Peyer's patch (tissue), 4 donors: ENCODE measurements around the gene CD6. TPM values are rescaled to one million over a fixed set of nuclear protein-coding genes. Genes with fewer than 3 reads are reported as not detected.

Experiments used
- DNase-seq, 3 donors: peaks; one replicate each; pipeline ENCODE4 v3.0.0-alpha.2; 2017 to 2019
- H3K27ac ChIP-seq, 4 donors: fragments of 200-600 bp; sonication (generic); one replicate each; pipeline ENCODE4 v1.5.1; 2016 to 2019
- H3K27me3 ChIP-seq, 2 donors: fragments of 200-600 bp; sonication (generic); one replicate each; pipeline ENCODE4 v1.5.1; 2019
- H3K36me3 ChIP-seq, 3 donors: fragments of 200-600 bp; sonication (generic); one replicate each; pipeline ENCODE4 v1.5.1; 2016 to 2019
- H3K4me1 ChIP-seq, 4 donors: fragments of 200-600 bp; sonication (generic); one replicate each; pipeline ENCODE4 v1.5.1; 2016 to 2019
- H3K4me3 ChIP-seq, 4 donors: fragments of 200-600 bp; sonication (generic); 1 replicate in 3 of 4; 2 replicates in 1 of 4; pipeline ENCODE4 v1.5.1; 2016 to 2019; ENCODE audit warnings: mild to moderate bottlenecking in 1 of 4
- H3K9me3 ChIP-seq, 4 donors: fragments of 200-600 bp; sonication (generic); one replicate each; pipeline ENCODE4 v1.5.1; 2016 to 2019; ENCODE audit warnings: mild to moderate bottlenecking in 1 of 4
- CTCF ChIP-seq, 6 experiments: fragments of 450-650 bp in 4 of 6; fragments of 200-600 bp in 2 of 6; sonication (generic) in 1 of 6; IDR thresholded peaks; one replicate each; pipeline ENCODE4 v1.5.1; 2017 to 2019; ENCODE audit warnings: antibody characterized with exemption in 6 of 6, mild to moderate bottlenecking in 3 of 6, moderate library complexity in 1 of 6
- POLR2A ChIP-seq, 2 donors: fragments of 450-650 bp; IDR thresholded peaks; one replicate each; pipeline ENCODE4 v1.5.1; 2017; ENCODE audit warnings: antibody characterized with exemption in 2 of 2, mild to moderate bottlenecking in 2 of 2, moderate library complexity in 2 of 2
- total RNA-seq, 4 donors: library from RNA; depleted of rRNA; stranded (reverse); fragments of >200 nt; gene quantifications; one replicate each; pipeline ENCODE4 v1.1.0, GENCODE V29; 2016

The CD6 gene
- total RNA-seq, 4 donors from 2014 or later = 3.3 to 15.7 (median 4.7) TPM

GRCh38 chr11:61034704-61035525, 63.4 kb downstream of the CD6 start:
- no peak overlapping the region for H3K4me3 ChIP-seq
- peak overlapping the region in 1 of 4 donors; percentile 39 for H3K27ac ChIP-seq
- no peaks in the 10 kb centered on the region for H3K27me3 ChIP-seq
- no peaks in the 10 kb centered on the region for H3K9me3 ChIP-seq
- no peaks in the 10 kb centered on the region for H3K4me1 ChIP-seq
- H3K36me3 ChIP-seq = no peaks in the 10 kb centered on the region
- no peak for TF ChIP-seq CTCF (IDR thresholded peaks at IDR 0.05)
- TF ChIP-seq POLR2A (IDR thresholded peaks at IDR 0.05) = no peak
- DNase-seq = no peak

- no peak for DNase-seq
- Histone ChIP-seq H3K4me3 (no peak overlapping the region), H3K36me3 (no peaks in the 10 kb centered on the region), H3K27me3 (no peaks in the 10 kb centered on the region), H3K4me1 (no peaks in the 10 kb centered on the region), H3K9me3 (no peaks in the 10 kb centered on the region), H3K27ac (no peak overlapping the region)
- TF ChIP-seq CTCF (IDR thresholded peaks at IDR 0.05) (no peak), POLR2A (IDR thresholded peaks at IDR 0.05) (no peak)
Observed at GRCh38 chr11:61035526-61035835, 64.0 kb downstream of the CD6 start.

GRCh38 chr11:61037441-61038093, 66.1 kb downstream of the CD6 start:
- DNase-seq = no peak
- TF ChIP-seq CTCF (IDR thresholded peaks at IDR 0.05) = no peak
- no peak for TF ChIP-seq POLR2A (IDR thresholded peaks at IDR 0.05)
- Histone ChIP-seq H3K9me3 (no peaks in the 10 kb centered on the region), H3K36me3 (no peaks in the 10 kb centered on the region), H3K27ac (no peak overlapping the region), H3K4me3 (no peak overlapping the region), H3K27me3 (no peaks in the 10 kb centered on the region), H3K4me1 (peaks cover 0 to 9% (median 4%) of the 10 kb centered on the region in 4 donors)

GRCh38 chr11:61039916-61040315, 68.4 kb downstream of the CD6 start:
- H3K9me3 ChIP-seq = no peaks in the 10 kb centered on the region
- no peaks in the 10 kb centered on the region for H3K36me3 ChIP-seq
- H3K4me1 ChIP-seq = peaks cover 0 to 9% (median 4%) of the 10 kb centered on the region in 4 donors
- no peak overlapping the region for H3K27ac ChIP-seq
- no peak for TF ChIP-seq POLR2A (IDR thresholded peaks at IDR 0.05)
- no peak for TF ChIP-seq CTCF (IDR thresholded peaks at IDR 0.05)
- H3K4me3 ChIP-seq = no peak overlapping the region
- no peak for DNase-seq
- no peaks in the 10 kb centered on the region for H3K27me3 ChIP-seq

GRCh38 chr11:61041755-61042518, 70.5 kb downstream of the CD6 start:
- peak in 2 of 3 donors; percentile 82 to 89 for DNase-seq
- H3K9me3 ChIP-seq = no peaks in the 10 kb centered on the region
- peak overlapping the region; percentile 49 to 79 (median 78) for H3K27ac ChIP-seq
- peak overlapping the region in 1 of 4 donors; percentile 24 for H3K4me3 ChIP-seq
- no peaks in the 10 kb centered on the region for H3K27me3 ChIP-seq
- TF ChIP-seq POLR2A (IDR thresholded peaks at IDR 0.05) (peak in 1 of 2 donors; percentile 28), CTCF (IDR thresholded peaks at IDR 0.05) (no peak)
- peaks cover 0 to 9% (median 4%) of the 10 kb centered on the region in 4 donors for H3K4me1 ChIP-seq
- no peaks in the 10 kb centered on the region for H3K36me3 ChIP-seq
